ENCODE measurements around the gene CAPG.

Gene CAPG

GRCh38 chr2:85405201-85406059 is 4.7 kb downstream of the CAPG start:
- Histone ChIP-seq H3K4me3 (ENCODE audit: low read depth, low read length) (no peak overlapping the region), H3K9me3 (ENCODE audit: control insufficient read depth, insufficient read depth, low read depth, low read length) (no peaks in the 10 kb centered on the region), H3K4me1 (ENCODE audit: control insufficient read depth, insufficient read depth, low read length) (no peaks in the 10 kb centered on the region; the same call in 1 of the 2 replicates), H3K36me3 (ENCODE audit: control insufficient read depth in 2 of 2, insufficient read depth in 1 of 2, low read length in 2 of 2) (no peaks in the 10 kb centered on the region), H3K27ac (ENCODE audit: extremely low read depth, low read depth, low read length) (no peak overlapping the region)
- POLR2A ChIA-PET = no interaction called here
- CTCF ChIA-PET = interaction anchor here (0.7 kb wide), 2 partner anchors 15 to 148 kb away, joined by 4 read pairs; no protein-coding TSS in a partner anchor
- TF ChIP-seq ZNF366 (tag by site-specific recombination; conservative IDR thresholded peaks at IDR 0.05) (no peak), PRDM1 (tag by site-specific recombination; IDR thresholded peaks at IDR 0.05) (0 out of 2 replicates have a peak, but pooled peaks have one; percentile 7)

- no peaks in the 10 kb centered on the region for H3K36me3 ChIP-seq (ENCODE audit: control insufficient read depth in 2 of 2, insufficient read depth in 1 of 2, low read length in 2 of 2)
- ChIA-PET POLR2A (no interaction called here), CTCF (interaction anchor here (0.6 kb wide), 1 partner anchor 155 kb away, joined by 3 read pairs; no protein-coding TSS in a partner anchor)
- H3K27ac ChIP-seq (ENCODE audit: extremely low read depth, low read depth, low read length) = no peak overlapping the region
- H3K4me3 ChIP-seq (ENCODE audit: low read depth, low read length) = no peak overlapping the region
- TF ChIP-seq ZNF248 (tag by site-specific recombination; IDR thresholded peaks at IDR 0.05) (no peak), KLF8 (tag by site-specific recombination; IDR thresholded peaks at IDR 0.05) (no peak), ZBTB21 (tag by site-specific recombination; IDR thresholded peaks at IDR 0.05) (no peak), KLF16 (tag by site-specific recombination; IDR thresholded peaks at IDR 0.05) (no peak), OSR2 (tag by site-specific recombination; IDR thresholded peaks at IDR 0.05) (no peak), ZNF707 (tag by site-specific recombination; IDR thresholded peaks at IDR 0.05) (no peak), PRDM6 (tag by site-specific recombination; IDR thresholded peaks at IDR 0.05) (no peak), ZNF175 (tag by site-specific recombination; IDR thresholded peaks at IDR 0.05) (no peak), ZNF280C (tag by site-specific recombination; IDR thresholded peaks at IDR 0.05) (no peak), ZXDB (tag by site-specific recombination; IDR thresholded peaks at IDR 0.05) (no peak)
- no peaks in the 10 kb centered on the region for H3K9me3 ChIP-seq (ENCODE audit: control insufficient read depth, insufficient read depth, low read depth, low read length)
- H3K4me1 ChIP-seq (ENCODE audit: control insufficient read depth, insufficient read depth, low read length) = no peaks in the 10 kb centered on the region
Observed at GRCh38 chr2:85401844-85402243, 8.3 kb downstream of the CAPG start.

- H3K36me3 ChIP-seq (ENCODE audit: control insufficient read depth in 2 of 2, insufficient read depth in 1 of 2, low read length in 2 of 2) = no peaks in the 10 kb centered on the region
- H3K27ac ChIP-seq (ENCODE audit: extremely low read depth, low read depth, low read length) = no peak overlapping the region
- H3K4me1 ChIP-seq (ENCODE audit: control insufficient read depth, insufficient read depth, low read length) = no peaks in the 10 kb centered on the region
- no peak overlapping the region for H3K4me3 ChIP-seq (ENCODE audit: low read depth, low read length)
- H3K9me3 ChIP-seq (ENCODE audit: control insufficient read depth, insufficient read depth, low read depth, low read length) = no peaks in the 10 kb centered on the region
- ChIA-PET CTCF (no interaction called here), POLR2A (no interaction called here)
- TF ChIP-seq ZNF24 (tag by site-specific recombination; IDR thresholded peaks at IDR 0.05) (no peak), ZNF416 (tag by site-specific recombination; IDR thresholded peaks at IDR 0.05) (no peak), GFI1B (tag by site-specific recombination; IDR thresholded peaks at IDR 0.05) (no peak), BCL11B (tag by site-specific recombination; IDR thresholded peaks at IDR 0.05; ENCODE audit: low read depth) (no peak), ZNF473 (tag by site-specific recombination; IDR thresholded peaks at IDR 0.05) (no peak), ZNF146 (tag by site-specific recombination; IDR thresholded peaks at IDR 0.05) (no peak), ZNF211 (tag by site-specific recombination; IDR thresholded peaks at IDR 0.05; ENCODE audit: low read depth) (no peak), TRIM28 (IDR thresholded peaks at IDR 0.05; ENCODE audit: borderline replicate concordance, low read length) (no peak), KLF8 (tag by site-specific recombination; IDR thresholded peaks at IDR 0.05) (no peak), ZSCAN16 (tag by site-specific recombination; IDR thresholded peaks at IDR 0.05) (no peak), ZBTB7A (tag by site-specific recombination; IDR thresholded peaks at IDR 0.05; ENCODE audit: low read depth) (no peak), IKZF3 (tag by site-specific recombination; IDR thresholded peaks at IDR 0.05) (no peak), KLF9 (tag by site-specific recombination; IDR thresholded peaks at IDR 0.05; ENCODE audit: low read depth) (no peak), MYNN (tag by site-specific recombination; IDR thresholded peaks at IDR 0.05; ENCODE audit: borderline replicate concordance) (no peak), ZNF626 (tag by site-specific recombination; IDR thresholded peaks at IDR 0.05) (no peak), ZNF449 (tag by site-specific recombination; IDR thresholded peaks at IDR 0.05) (no peak)
Observed at GRCh38 chr2:85401464-85401805, 8.7 kb downstream of the CAPG start.

Measured in HEK293 (cell line).